MG63 (cell line): ENCODE measurements around the gene GAS7. TPM values are rescaled to one million over a fixed set of nuclear protein-coding genes. Genes with fewer than 3 reads are reported as not detected.

Experiments
- DNase-seq: peaks from one replicate; pipeline ENCODE4 v3.0.0-alpha.2; 2020
- H3K27me3 ChIP-seq: fragments of 250-450 bp; sonication (Bioruptor Pico); 2 replicates; pipeline ENCODE4 v1.5.1; 2020; ENCODE audit warnings: mild to moderate bottlenecking, moderate library complexity
- H3K36me3 ChIP-seq: fragments of 250-450 bp; sonication (Bioruptor Pico); 2 replicates; pipeline ENCODE4 v1.5.1; 2020; ENCODE audit warnings: mild to moderate bottlenecking, moderate library complexity
- H3K4me3 ChIP-seq: fragments of 250-450 bp; sonication (Bioruptor Pico); 2 replicates; pipeline ENCODE4 v1.5.1; 2020; ENCODE audit warnings: mild to moderate bottlenecking, moderate library complexity
- H3K9me3 ChIP-seq: fragments of 250-450 bp; sonication (Bioruptor Pico); 2 replicates; pipeline ENCODE4 v1.5.1; 2020; ENCODE audit warnings: mild to moderate bottlenecking, moderate library complexity
- total RNA-seq: library from RNA; depleted of rRNA; stranded (reverse); fragments of >200 nt; shearing (Covaris generic); gene quantifications from 2 replicates; pipeline ENCODE4 v1.2.3, GENCODE V29; 2014; ENCODE audit warnings: low replicate concordance

GAS7 gene
- total RNA-seq, 1 experiment from 2014 or later: 8.7 TPM

GRCh38 chr17:9987779-9988585 lies 210.4 kb downstream of the GAS7 start:
- H3K27me3 ChIP-seq: no peaks in the 10 kb centered on the region
- DNase-seq: peak; percentile 32

GRCh38 chr17:9986754-9987382 lies 211.5 kb downstream of the GAS7 start:
- DNase-seq: no peak
- H3K36me3 ChIP-seq: no peaks in the 10 kb centered on the region
- no peaks in the 10 kb centered on the region for H3K27me3 ChIP-seq
- no peak overlapping the region for H3K4me3 ChIP-seq
- no peaks in the 10 kb centered on the region for H3K9me3 ChIP-seq

More at GRCh38 chr17:9987779-9988585, 210.4 kb downstream of the GAS7 start:
- Histone ChIP-seq H3K36me3 (no peaks in the 10 kb centered on the region), H3K9me3 (no peaks in the 10 kb centered on the region), H3K4me3 (no peak overlapping the region)

GRCh38 chr17:9985646-9986045 lies 212.8 kb downstream of the GAS7 start:
- H3K9me3 ChIP-seq: no peaks in the 10 kb centered on the region
- H3K4me3 ChIP-seq: no peak overlapping the region
- no peak for DNase-seq
- no peaks in the 10 kb centered on the region for H3K36me3 ChIP-seq
- no peaks in the 10 kb centered on the region for H3K27me3 ChIP-seq

GRCh38 chr17:9984768-9985167 lies 213.6 kb downstream of the GAS7 start:
- no peak for DNase-seq
- Histone ChIP-seq H3K9me3 (no peaks in the 10 kb centered on the region), H3K27me3 (no peaks in the 10 kb centered on the region), H3K36me3 (no peaks in the 10 kb centered on the region), H3K4me3 (no peak overlapping the region)

GRCh38 chr17:9982159-9982558 lies 216.2 kb downstream of the GAS7 start:
- H3K4me3 ChIP-seq: no peak overlapping the region

GRCh38 chr17:9981344-9981915 lies 217.0 kb downstream of the GAS7 start:
- Histone ChIP-seq H3K9me3 (no peaks in the 10 kb centered on the region), H3K27me3 (no peaks in the 10 kb centered on the region), H3K36me3 (no peaks in the 10 kb centered on the region), H3K4me3 (no peak overlapping the region)
- DNase-seq: no peak

More at GRCh38 chr17:9982159-9982558, 216.2 kb downstream of the GAS7 start:
- Histone ChIP-seq H3K9me3 (no peaks in the 10 kb centered on the region), H3K36me3 (no peaks in the 10 kb centered on the region), H3K27me3 (no peaks in the 10 kb centered on the region)
- no peak for DNase-seq

- no peak for DNase-seq
- no peaks in the 10 kb centered on the region for H3K36me3 ChIP-seq
- H3K4me3 ChIP-seq: no peak overlapping the region
- H3K9me3 ChIP-seq: no peaks in the 10 kb centered on the region
- no peaks in the 10 kb centered on the region for H3K27me3 ChIP-seq
Observed at GRCh38 chr17:9979463-9979995, 218.9 kb downstream of the GAS7 start.

- no peaks in the 10 kb centered on the region for H3K27me3 ChIP-seq
- H3K36me3 ChIP-seq: no peaks in the 10 kb centered on the region
- no peak for DNase-seq
- no peak overlapping the region for H3K4me3 ChIP-seq
- no peaks in the 10 kb centered on the region for H3K9me3 ChIP-seq
Observed at GRCh38 chr17:9977180-9977575, 221.2 kb downstream of the GAS7 start.

- Histone ChIP-seq H3K27me3 (no peaks in the 10 kb centered on the region), H3K4me3 (no peak overlapping the region), H3K9me3 (no peaks in the 10 kb centered on the region), H3K36me3 (no peaks in the 10 kb centered on the region)
- no peak for DNase-seq
Observed at GRCh38 chr17:9976283-9977179, 221.9 kb downstream of the GAS7 start.

GRCh38 chr17:9974448-9975381 lies 223.7 kb downstream of the GAS7 start:
- DNase-seq: no peak
- no peaks in the 10 kb centered on the region for H3K27me3 ChIP-seq
- H3K4me3 ChIP-seq: no peak overlapping the region
- no peaks in the 10 kb centered on the region for H3K36me3 ChIP-seq
- H3K9me3 ChIP-seq: no peaks in the 10 kb centered on the region

GRCh38 chr17:9973669-9974447 lies 224.5 kb downstream of the GAS7 start:
- H3K27me3 ChIP-seq: no peaks in the 10 kb centered on the region
- H3K9me3 ChIP-seq: no peaks in the 10 kb centered on the region
- no peaks in the 10 kb centered on the region for H3K36me3 ChIP-seq
- no peak for DNase-seq
- no peak overlapping the region for H3K4me3 ChIP-seq

- H3K36me3 ChIP-seq: no peaks in the 10 kb centered on the region
- no peaks in the 10 kb centered on the region for H3K9me3 ChIP-seq
- no peak overlapping the region for H3K4me3 ChIP-seq
- peak; percentile 61 for DNase-seq
- H3K27me3 ChIP-seq: no peaks in the 10 kb centered on the region; the same call in 1 of the 2 replicates
Observed at GRCh38 chr17:9971991-9972390, 226.4 kb downstream of the GAS7 start.

GRCh38 chr17:9969301-9969935 lies 229.0 kb downstream of the GAS7 start:
- Histone ChIP-seq H3K4me3 (no peak overlapping the region), H3K27me3 (no peaks in the 10 kb centered on the region; the same call in 1 of the 2 replicates), H3K9me3 (no peaks in the 10 kb centered on the region), H3K36me3 (no peaks in the 10 kb centered on the region)
- no peak for DNase-seq

GRCh38 chr17:9968881-9969280 lies 229.5 kb downstream of the GAS7 start:
- no peaks in the 10 kb centered on the region; the same call in 1 of the 2 replicates for H3K27me3 ChIP-seq

More at GRCh38 chr17:9968881-9969280, 229.5 kb downstream of the GAS7 start:
- H3K4me3 ChIP-seq: no peak overlapping the region
- DNase-seq: no peak
- no peaks in the 10 kb centered on the region for H3K9me3 ChIP-seq
- H3K36me3 ChIP-seq: no peaks in the 10 kb centered on the region
